Fibroblast of the conjunctiva (primary cell): ENCODE data around the gene CDC6.

Source experiments
- DNase-seq: peaks from one replicate; pipeline ENCODE4 v3.0.0-alpha.2; 2010; ENCODE audit warnings: low read depth

Gene CDC6

GRCh38 chr17:40340880-40341807 is 53.5 kb downstream of the CDC6 start:
- DNase-seq = no peak

GRCh38 chr17:40341808-40342503 is 54.3 kb downstream of the CDC6 start:
- no peak for DNase-seq

GRCh38 chr17:40342504-40343218 is 55.0 kb downstream of the CDC6 start:
- no peak for DNase-seq

- DNase-seq = no peak
These were observed 55.8 kb downstream of the CDC6 start for GRCh38 chr17:40343219-40344119.

GRCh38 chr17:40344421-40345160 is 56.9 kb downstream of the CDC6 start:
- no peak for DNase-seq

- no peak for DNase-seq
These were observed 57.7 kb downstream of the CDC6 start for GRCh38 chr17:40345161-40345993.

- no peak for DNase-seq
These were observed 58.5 kb downstream of the CDC6 start for GRCh38 chr17:40345994-40346764.

GRCh38 chr17:40346765-40347158 is 59.1 kb downstream of the CDC6 start:
- DNase-seq = no peak

- DNase-seq = no peak
These were observed 59.8 kb downstream of the CDC6 start for GRCh38 chr17:40347319-40348135.

GRCh38 chr17:40348136-40348504 is 60.4 kb downstream of the CDC6 start:
- no peak for DNase-seq

GRCh38 chr17:40348562-40349476 is 61.1 kb downstream of the CDC6 start:
- DNase-seq = no peak

- DNase-seq = no peak
These were observed 61.8 kb downstream of the CDC6 start for GRCh38 chr17:40349477-40349894.

- DNase-seq = no peak
These were observed 62.4 kb downstream of the CDC6 start for GRCh38 chr17:40349895-40350688.

GRCh38 chr17:40350689-40351358 is 63.1 kb downstream of the CDC6 start:
- no peak for DNase-seq

GRCh38 chr17:40351359-40352236 is 63.9 kb downstream of the CDC6 start:
- DNase-seq = no peak
